ENCODE measurements around the gene C6orf52.

DNA sequence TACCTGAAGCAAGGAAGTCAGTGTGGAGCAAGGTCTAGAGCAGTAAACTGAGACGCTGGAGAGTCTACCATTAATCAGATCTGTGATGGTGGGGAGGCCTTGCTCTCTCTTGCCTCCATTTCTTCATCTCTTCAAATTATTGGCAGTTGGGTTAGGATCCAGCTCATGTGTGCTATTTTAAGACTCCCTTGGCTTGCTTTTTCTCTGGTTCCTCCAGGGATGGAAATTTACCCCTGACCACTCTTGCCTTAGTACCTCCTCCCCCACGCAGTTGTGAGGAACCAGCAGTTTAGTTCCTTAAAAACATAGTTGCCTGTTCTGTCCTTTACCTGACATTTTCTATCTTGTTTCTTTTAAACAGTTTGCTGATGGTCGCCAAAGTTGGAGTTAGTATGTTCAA is 35.8 kb upstream of the C6orf52 start:
- TF ChIP-seq, protein P1, sequence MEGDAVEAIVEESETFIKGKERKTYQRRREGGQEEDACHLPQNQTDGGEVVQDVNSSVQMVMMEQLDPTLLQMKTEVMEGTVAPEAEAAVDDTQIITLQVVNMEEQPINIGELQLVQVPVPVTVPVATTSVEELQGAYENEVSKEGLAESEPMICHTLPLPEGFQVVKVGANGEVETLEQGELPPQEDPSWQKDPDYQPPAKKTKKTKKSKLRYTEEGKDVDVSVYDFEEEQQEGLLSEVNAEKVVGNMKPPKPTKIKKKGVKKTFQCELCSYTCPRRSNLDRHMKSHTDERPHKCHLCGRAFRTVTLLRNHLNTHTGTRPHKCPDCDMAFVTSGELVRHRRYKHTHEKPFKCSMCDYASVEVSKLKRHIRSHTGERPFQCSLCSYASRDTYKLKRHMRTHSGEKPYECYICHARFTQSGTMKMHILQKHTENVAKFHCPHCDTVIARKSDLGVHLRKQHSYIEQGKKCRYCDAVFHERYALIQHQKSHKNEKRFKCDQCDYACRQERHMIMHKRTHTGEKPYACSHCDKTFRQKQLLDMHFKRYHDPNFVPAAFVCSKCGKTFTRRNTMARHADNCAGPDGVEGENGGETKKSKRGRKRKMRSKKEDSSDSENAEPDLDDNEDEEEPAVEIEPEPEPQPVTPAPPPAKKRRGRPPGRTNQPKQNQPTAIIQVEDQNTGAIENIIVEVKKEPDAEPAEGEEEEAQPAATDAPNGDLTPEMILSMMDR (IDR thresholded peaks at IDR 0.05; ENCODE audit: low read length): no peak
- no peak for TF ChIP-seq EZH2 (optimal IDR thresholded peaks at IDR 0.05; ENCODE audit: low read depth, low read length)

All from MM.1S (cell line).